ENCODE results near the gene RALGAPA2.

Gene RALGAPA2

GRCh38 chr20:20476504-20476903 is 235.9 kb downstream of the RALGAPA2 start:
- Histone ChIP-seq H3K36me3 (ENCODE audit: insufficient read depth, low read length) (no peaks in the 10 kb centered on the region), H3K9ac (ENCODE audit: low read depth, low read length, poor library complexity, severe bottlenecking) (no peak overlapping the region), H3K9me3 (ENCODE audit: insufficient read depth, low read depth, low read length) (no peaks in the 10 kb centered on the region), H3K79me2 (ENCODE audit: insufficient read depth, low read length) (no peaks in the 10 kb centered on the region), H3F3A (ENCODE audit: low read depth) (no peaks in the 10 kb centered on the region), H3K4me3 (ENCODE audit: low read length, poor library complexity, severe bottlenecking) (no peak overlapping the region), H4K20me1 (ENCODE audit: insufficient read depth, low read length, poor library complexity, severe bottlenecking) (no peaks in the 10 kb centered on the region), H3K4me2 (ENCODE audit: low read depth, low read length, poor library complexity, severe bottlenecking) (no peak overlapping the region), H3K27me3 (ENCODE audit: insufficient read depth, low read length, poor library complexity, severe bottlenecking) (no peaks in the 10 kb centered on the region), H3K4me1 (ENCODE audit: insufficient read depth, low read length, poor library complexity, severe bottlenecking) (no peaks in the 10 kb centered on the region), H2AFZ (ENCODE audit: low read length) (no peak overlapping the region), H3K9me2 (replicated peaks; ENCODE audit: low read depth, low read length) (no peaks in the 10 kb centered on the region)
- no peak for TF ChIP-seq EZH2phosphoT487 (IDR thresholded peaks at IDR 0.05; ENCODE audit: borderline replicate concordance)
- TF ChIP-seq, protein P1, sequence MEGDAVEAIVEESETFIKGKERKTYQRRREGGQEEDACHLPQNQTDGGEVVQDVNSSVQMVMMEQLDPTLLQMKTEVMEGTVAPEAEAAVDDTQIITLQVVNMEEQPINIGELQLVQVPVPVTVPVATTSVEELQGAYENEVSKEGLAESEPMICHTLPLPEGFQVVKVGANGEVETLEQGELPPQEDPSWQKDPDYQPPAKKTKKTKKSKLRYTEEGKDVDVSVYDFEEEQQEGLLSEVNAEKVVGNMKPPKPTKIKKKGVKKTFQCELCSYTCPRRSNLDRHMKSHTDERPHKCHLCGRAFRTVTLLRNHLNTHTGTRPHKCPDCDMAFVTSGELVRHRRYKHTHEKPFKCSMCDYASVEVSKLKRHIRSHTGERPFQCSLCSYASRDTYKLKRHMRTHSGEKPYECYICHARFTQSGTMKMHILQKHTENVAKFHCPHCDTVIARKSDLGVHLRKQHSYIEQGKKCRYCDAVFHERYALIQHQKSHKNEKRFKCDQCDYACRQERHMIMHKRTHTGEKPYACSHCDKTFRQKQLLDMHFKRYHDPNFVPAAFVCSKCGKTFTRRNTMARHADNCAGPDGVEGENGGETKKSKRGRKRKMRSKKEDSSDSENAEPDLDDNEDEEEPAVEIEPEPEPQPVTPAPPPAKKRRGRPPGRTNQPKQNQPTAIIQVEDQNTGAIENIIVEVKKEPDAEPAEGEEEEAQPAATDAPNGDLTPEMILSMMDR (conservative IDR thresholded peaks at IDR 0.05; ENCODE audit: low read length): no peak

DNA sequence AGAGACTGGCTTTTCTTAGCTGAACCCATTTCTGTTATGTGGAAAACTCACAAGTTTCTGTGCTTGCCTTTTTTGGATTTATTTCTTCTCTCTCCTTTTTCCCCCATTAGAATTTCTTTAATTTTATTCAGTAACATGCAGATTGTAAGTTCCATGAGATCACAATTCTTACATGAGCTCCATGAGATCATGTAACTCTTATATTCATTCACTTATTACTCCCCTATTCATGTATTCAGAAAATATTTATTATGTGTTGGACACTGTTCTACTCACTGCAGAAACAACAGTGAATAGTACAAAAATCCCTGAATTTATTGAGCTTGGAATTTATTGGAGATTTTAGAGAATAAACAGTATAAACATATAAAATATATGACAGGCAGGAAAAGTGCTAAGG is 238.8 kb downstream of the RALGAPA2 start:
- Histone ChIP-seq H3K36me3 (ENCODE audit: insufficient read depth, low read length) (no peaks in the 10 kb centered on the region), H3K4me1 (ENCODE audit: insufficient read depth, low read length, poor library complexity, severe bottlenecking) (no peaks in the 10 kb centered on the region), H3K9me2 (replicated peaks; ENCODE audit: low read depth, low read length) (no peaks in the 10 kb centered on the region)

GRCh38 chr20:20472684-20473274 is 239.7 kb downstream of the RALGAPA2 start:
- Histone ChIP-seq H3K27me3 (ENCODE audit: insufficient read depth, low read length, poor library complexity, severe bottlenecking) (no peaks in the 10 kb centered on the region), H3F3A (ENCODE audit: low read depth) (no peaks in the 10 kb centered on the region), H3K9me3 (ENCODE audit: insufficient read depth, low read depth, low read length) (no peaks in the 10 kb centered on the region), H3K4me1 (ENCODE audit: insufficient read depth, low read length, poor library complexity, severe bottlenecking) (no peaks in the 10 kb centered on the region), H3K9ac (ENCODE audit: low read depth, low read length, poor library complexity, severe bottlenecking) (no peak overlapping the region), H3K36me3 (ENCODE audit: insufficient read depth, low read length) (no peaks in the 10 kb centered on the region), H4K20me1 (ENCODE audit: insufficient read depth, low read length, poor library complexity, severe bottlenecking) (no peaks in the 10 kb centered on the region), H3K4me2 (ENCODE audit: low read depth, low read length, poor library complexity, severe bottlenecking) (no peak overlapping the region), H2AFZ (ENCODE audit: low read length) (no peak overlapping the region), H3K79me2 (ENCODE audit: insufficient read depth, low read length) (no peaks in the 10 kb centered on the region), H3K4me3 (ENCODE audit: low read length, poor library complexity, severe bottlenecking) (no peak overlapping the region), H3K9me2 (replicated peaks; ENCODE audit: low read depth, low read length) (no peaks in the 10 kb centered on the region)
- TF ChIP-seq, protein P1 (conservative IDR thresholded peaks at IDR 0.05; ENCODE audit: low read length): no peak
- no peak for TF ChIP-seq EZH2phosphoT487 (IDR thresholded peaks at IDR 0.05; ENCODE audit: borderline replicate concordance)

More for the DNA sequence above, 238.8 kb downstream of the RALGAPA2 start:
- Histone ChIP-seq H3K4me3 (ENCODE audit: low read length, poor library complexity, severe bottlenecking) (no peak overlapping the region), H3F3A (ENCODE audit: low read depth) (no peaks in the 10 kb centered on the region), H3K27me3 (ENCODE audit: insufficient read depth, low read length, poor library complexity, severe bottlenecking) (no peaks in the 10 kb centered on the region), H3K9me3 (ENCODE audit: insufficient read depth, low read depth, low read length) (no peaks in the 10 kb centered on the region), H3K79me2 (ENCODE audit: insufficient read depth, low read length) (no peaks in the 10 kb centered on the region), H4K20me1 (ENCODE audit: insufficient read depth, low read length, poor library complexity, severe bottlenecking) (no peaks in the 10 kb centered on the region), H3K9ac (ENCODE audit: low read depth, low read length, poor library complexity, severe bottlenecking) (no peak overlapping the region), H3K4me2 (ENCODE audit: low read depth, low read length, poor library complexity, severe bottlenecking) (no peak overlapping the region), H2AFZ (ENCODE audit: low read length) (no peak overlapping the region)
- TF ChIP-seq EZH2phosphoT487 (IDR thresholded peaks at IDR 0.05; ENCODE audit: borderline replicate concordance): no peak
- TF ChIP-seq, protein P1 (conservative IDR thresholded peaks at IDR 0.05; ENCODE audit: low read length): no peak
